ENCODE data around the gene CFAP74. TPM values are rescaled to one million over a fixed set of nuclear protein-coding genes. Genes with fewer than 3 reads are reported as not detected.

The CFAP74 gene
- total RNA-seq, 1 donor from 2014 or later = 6.6 TPM

GRCh38 chr1:2027961-2028583 is 24.5 kb upstream of the CFAP74 start:
- Histone ChIP-seq H3K27me3 (ENCODE audit: low read depth) (peaks cover 15% of the 10 kb centered on the region), H3K36me3 (no peaks in the 10 kb centered on the region), H3K27ac (no peak overlapping the region), H3K9me3 (no peaks in the 10 kb centered on the region), H3K4me3 (no peak overlapping the region), H3K4me1 (peaks cover 15% of the 10 kb centered on the region)
- intact Hi-C loops (cut with DNase I) = no loop called here
- TF ChIP-seq, protein P1, sequence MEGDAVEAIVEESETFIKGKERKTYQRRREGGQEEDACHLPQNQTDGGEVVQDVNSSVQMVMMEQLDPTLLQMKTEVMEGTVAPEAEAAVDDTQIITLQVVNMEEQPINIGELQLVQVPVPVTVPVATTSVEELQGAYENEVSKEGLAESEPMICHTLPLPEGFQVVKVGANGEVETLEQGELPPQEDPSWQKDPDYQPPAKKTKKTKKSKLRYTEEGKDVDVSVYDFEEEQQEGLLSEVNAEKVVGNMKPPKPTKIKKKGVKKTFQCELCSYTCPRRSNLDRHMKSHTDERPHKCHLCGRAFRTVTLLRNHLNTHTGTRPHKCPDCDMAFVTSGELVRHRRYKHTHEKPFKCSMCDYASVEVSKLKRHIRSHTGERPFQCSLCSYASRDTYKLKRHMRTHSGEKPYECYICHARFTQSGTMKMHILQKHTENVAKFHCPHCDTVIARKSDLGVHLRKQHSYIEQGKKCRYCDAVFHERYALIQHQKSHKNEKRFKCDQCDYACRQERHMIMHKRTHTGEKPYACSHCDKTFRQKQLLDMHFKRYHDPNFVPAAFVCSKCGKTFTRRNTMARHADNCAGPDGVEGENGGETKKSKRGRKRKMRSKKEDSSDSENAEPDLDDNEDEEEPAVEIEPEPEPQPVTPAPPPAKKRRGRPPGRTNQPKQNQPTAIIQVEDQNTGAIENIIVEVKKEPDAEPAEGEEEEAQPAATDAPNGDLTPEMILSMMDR (IDR thresholded peaks at IDR 0.05) = no peak
- no peak for ATAC-seq
- DNase-seq = no peak

GRCh38 chr1:2025491-2025981 is 21.9 kb upstream of the CFAP74 start:
- H3K27ac ChIP-seq = peak overlapping the region; percentile 48
- no peak overlapping the region for H3K4me3 ChIP-seq
- intact Hi-C loops (cut with DNase I) = no loop called here
- no peaks in the 10 kb centered on the region for H3K9me3 ChIP-seq
- peaks cover 15% of the 10 kb centered on the region for H3K4me1 ChIP-seq
- TF ChIP-seq, protein P1 (IDR thresholded peaks at IDR 0.05) = no peak
- peaks cover 41% of the 10 kb centered on the region for H3K27me3 ChIP-seq (ENCODE audit: low read depth)
- DNase-seq (no peak), ATAC-seq (peak in 1 of 2 donors; percentile 9)
- H3K36me3 ChIP-seq = no peaks in the 10 kb centered on the region

GRCh38 chr1:2024887-2025286 is 21.3 kb upstream of the CFAP74 start:
- TF ChIP-seq, protein P1 (IDR thresholded peaks at IDR 0.05) = no peak
- H3K27ac ChIP-seq = no peak overlapping the region
- no peaks in the 10 kb centered on the region for H3K9me3 ChIP-seq
- ATAC-seq = no peak
- peaks cover 47% of the 10 kb centered on the region for H3K27me3 ChIP-seq (ENCODE audit: low read depth)
- H3K4me3 ChIP-seq = no peak overlapping the region
- peaks cover 15% of the 10 kb centered on the region for H3K4me1 ChIP-seq
- no peak for DNase-seq
- intact Hi-C loops (cut with DNase I) = no loop called here
- no peaks in the 10 kb centered on the region for H3K36me3 ChIP-seq

DNA sequence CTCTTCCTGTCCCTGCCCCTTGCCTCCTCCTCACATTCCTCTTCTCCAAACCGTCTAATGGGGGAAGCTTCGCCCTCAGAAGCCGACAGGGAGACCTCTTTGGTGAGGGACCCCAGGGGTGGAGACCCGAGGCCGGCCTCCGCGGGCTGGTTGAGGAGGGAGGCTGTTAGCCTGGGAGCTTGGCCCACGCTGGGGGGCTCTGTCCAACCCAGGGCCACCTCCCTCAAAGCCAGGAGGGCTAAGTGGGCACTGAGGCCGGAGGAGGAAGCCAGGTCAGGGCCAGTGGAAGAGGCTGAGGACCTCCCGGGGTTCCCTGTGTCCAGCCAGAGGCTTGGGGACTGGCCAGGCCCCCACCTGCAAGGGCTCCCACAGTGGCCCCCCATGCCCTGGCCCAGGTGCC is 20.9 kb upstream of the CFAP74 start:
- no peaks in the 10 kb centered on the region for H3K9me3 ChIP-seq
- intact Hi-C loops (cut with DNase I) = no loop called here
- TF ChIP-seq, protein P1 (IDR thresholded peaks at IDR 0.05) = no peak
- H3K4me3 ChIP-seq = no peak overlapping the region
- DNase-seq = no peak
- no peak overlapping the region for H3K27ac ChIP-seq
- H3K36me3 ChIP-seq = no peaks in the 10 kb centered on the region
- H3K4me1 ChIP-seq = peaks cover 20% of the 10 kb centered on the region
- ATAC-seq = no peak
- H3K27me3 ChIP-seq (ENCODE audit: low read depth) = peaks cover 52% of the 10 kb centered on the region

- Histone ChIP-seq H3K36me3 (no peaks in the 10 kb centered on the region), H3K9me3 (no peaks in the 10 kb centered on the region), H3K27me3 (ENCODE audit: low read depth) (peaks cover 60% of the 10 kb centered on the region), H3K4me1 (peaks cover 20% of the 10 kb centered on the region), H3K27ac (no peak overlapping the region), H3K4me3 (no peak overlapping the region)
- intact Hi-C loops (cut with DNase I) = no loop called here
- DNase-seq = no peak
- no peak for ATAC-seq
- TF ChIP-seq, protein P1 (IDR thresholded peaks at IDR 0.05) = no peak
These were observed 19.6 kb upstream of the CFAP74 start for GRCh38 chr1:2023187-2023586.
